CD4-positive, alpha-beta memory T cell (primary cell): ENCODE measurements around the gene ANKRD40. TPM values are rescaled to one million over a fixed set of nuclear protein-coding genes. Genes with fewer than 3 reads are reported as not detected.

Experiments used
- CTCF ChIA-PET: fragments of 350-600 bp; sonication (Branson Sonifier 250); formaldehyde crosslinking; loops from one replicate; lab custom pipeline; 2021; ENCODE audit warnings: inconsistent platforms; ENCODE audit not compliant: partially characterized antibody; lab: Charles Lee
- POLR2A ChIA-PET: fragments of 350-600 bp; sonication (Branson Sonifier 250); formaldehyde crosslinking; loops from one replicate; lab custom pipeline; 2021; ENCODE audit not compliant: partially characterized antibody; lab: Charles Lee
- DNase-seq, 5 donors: peaks; one replicate each; pipeline versions ENCODE4 v3.0.0 to v3.0.0-alpha.2; 2020 to 2022; ENCODE audit warnings: mixed read lengths in 1 of 5
- H3K27ac ChIP-seq: one replicate; pipeline ENCODE4 v1.7.0; 2013; ENCODE audit warnings: low read depth, low read length
- H3K27me3 ChIP-seq: 2 replicates; pipeline ENCODE4 v1.7.0; 2013; ENCODE audit warnings: mild to moderate bottlenecking, low read length, moderate library complexity; ENCODE audit not compliant: insufficient read depth
- H3K36me3 ChIP-seq: 2 replicates; pipeline ENCODE4 v1.7.0; 2013; ENCODE audit warnings: mild to moderate bottlenecking, low read length, moderate library complexity; ENCODE audit not compliant: insufficient read depth
- H3K4me1 ChIP-seq: 2 replicates; pipeline ENCODE4 v1.7.0; 2013; ENCODE audit warnings: mild to moderate bottlenecking, low read length, moderate library complexity; ENCODE audit not compliant: insufficient read depth
- H3K4me3 ChIP-seq, 2 donors: one replicate each; pipeline ENCODE4 v1.7.0; 2013; ENCODE audit warnings: low read length in 2 of 2, mild to moderate bottlenecking in 1 of 2
- H3K9me3 ChIP-seq, 2 donors: one replicate each; pipeline ENCODE4 v1.7.0; 2013; ENCODE audit warnings: low read length in 2 of 2, control low read depth in 1 of 2; ENCODE audit not compliant: control insufficient read depth in 1 of 2
- H3K27ac Mint-ChIP-seq, 7 donors: one replicate each; pipeline ENCODE4 v1.8.0; 2020 to 2021; ENCODE audit warnings: mixed read lengths in 7 of 7, mild to moderate bottlenecking in 6 of 7, inconsistent platforms in 3 of 7, moderate library complexity in 3 of 7
- H3K27me3 Mint-ChIP-seq, 2 donors: one replicate each; pipeline ENCODE4 v1.8.0; 2020 to 2021; ENCODE audit warnings: mixed read lengths in 2 of 2
- H3K36me3 Mint-ChIP-seq, 2 donors: one replicate each; pipeline ENCODE4 v1.8.0; 2020 to 2021; ENCODE audit warnings: mixed read lengths in 2 of 2, inconsistent platforms in 1 of 2, mild to moderate bottlenecking in 1 of 2
- H3K4me1 Mint-ChIP-seq, 4 donors: one replicate each; pipeline ENCODE4 v1.8.0; 2020 to 2021; ENCODE audit warnings: mixed read lengths in 4 of 4, mild to moderate bottlenecking in 1 of 4
- H3K4me3 Mint-ChIP-seq, 8 donors: one replicate each; pipeline ENCODE4 v1.8.0; 2020 to 2021; ENCODE audit warnings: mixed read lengths in 8 of 8, mild to moderate bottlenecking in 7 of 8, moderate library complexity in 6 of 8, inconsistent platforms in 3 of 8
- H3K9me3 Mint-ChIP-seq, 8 donors: one replicate each; pipeline ENCODE4 v1.8.0; 2020 to 2021; ENCODE audit warnings: mixed read lengths in 8 of 8, mild to moderate bottlenecking in 5 of 8, inconsistent platforms in 3 of 8, moderate library complexity in 1 of 8
- intact Hi-C: fragments of 100-400 bp; cut with micrococcal nuclease; formaldehyde crosslinking; loops from one replicate; pipeline ENCODE4 v1.15.1; 2023
- polyA plus RNA-seq, 2 donors: library from polyadenylated mRNA; unstranded; fragments of 300-500 nt; fragmentation: Illumina TruSeq; gene quantifications; one replicate each; pipeline ENCODE4 v1.2.3, GENCODE V29; 2021
- total RNA-seq, 2 experiments: library from RNA; stranded (reverse); gene quantifications; one replicate each; pipeline ENCODE4 v1.2.3, GENCODE V29; 2021

The ANKRD40 gene
- total and polyA plus RNA-seq, 4 experiments from 2014 or later: 2.1 to 39.3 (median 21.2) TPM

DNA sequence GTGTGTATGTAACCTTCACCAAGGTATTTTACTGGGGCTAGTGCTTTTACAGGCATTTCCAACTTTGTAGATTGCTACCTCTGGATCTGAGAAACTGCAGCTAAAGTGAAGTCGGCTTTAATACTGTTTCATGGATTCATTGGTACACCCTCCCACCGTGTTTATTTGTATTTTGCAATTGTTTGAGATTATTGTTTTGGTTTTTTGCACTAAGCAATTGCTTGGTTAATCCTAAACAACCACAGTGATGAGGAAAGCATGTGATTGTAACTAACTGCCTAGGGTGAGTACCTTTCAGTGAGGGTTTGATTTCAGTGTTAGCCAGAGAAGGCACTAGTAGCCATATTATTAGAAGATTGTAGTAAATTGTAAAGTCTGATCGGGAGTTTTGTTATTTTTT, 15.0 kb upstream of the ANKRD40 start:
- no peak for DNase-seq

DNA sequence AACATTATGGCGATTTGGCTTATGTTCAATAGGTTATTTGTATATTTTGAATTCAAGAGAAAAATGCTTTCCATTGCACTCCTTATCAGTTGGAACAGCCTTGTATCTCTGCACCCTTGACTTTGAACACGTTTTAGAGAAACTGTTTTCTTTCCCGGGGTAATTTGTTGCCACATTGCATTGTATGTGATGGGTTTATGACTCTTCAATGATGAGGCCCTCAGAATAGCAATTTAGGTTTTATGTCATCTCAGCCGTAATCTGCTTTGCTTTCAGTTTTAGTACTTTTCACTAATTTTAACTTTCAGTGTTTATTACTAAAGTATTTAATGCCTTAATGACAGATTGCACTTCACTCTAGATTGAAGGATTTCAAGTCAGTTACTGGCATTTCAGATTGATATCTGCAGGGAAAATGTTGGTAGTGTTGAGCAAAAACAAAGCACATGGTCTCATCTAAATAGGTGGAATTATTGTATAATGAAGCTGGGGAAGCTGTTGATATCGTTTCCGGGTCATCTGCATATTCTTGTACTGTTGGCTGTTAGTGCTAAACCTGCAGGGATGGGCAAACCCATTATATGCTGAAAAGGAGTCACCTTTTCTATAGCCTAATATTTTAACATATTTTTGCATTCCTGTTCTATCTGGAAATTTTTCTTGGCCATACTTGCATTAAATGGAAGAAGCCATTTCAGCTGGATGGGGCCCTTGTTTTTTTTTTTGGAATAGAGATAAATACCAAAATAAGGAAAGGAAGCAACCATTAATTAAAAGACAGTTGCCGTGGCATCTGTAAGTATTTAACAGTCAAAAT, 13.7 kb upstream of the ANKRD40 start:
- Histone ChIP-seq H3K4me1 (peaks cover 63% of the 10 kb centered on the region), H3K27ac (peak overlapping the region; percentile 97), H3K9me3 (no peaks in the 10 kb centered on the region), H3K36me3 (no peaks in the 10 kb centered on the region), H3K27me3 (no peaks in the 10 kb centered on the region), H3K4me3 (peak overlapping the region; percentile 55 to 100)
- POLR2A ChIA-PET: interaction anchor here (1.7 to 6.6 kb wide), 2 partner anchors 14 to 145 kb away, joined by 5 to 116 read pairs; partner anchors contain the start of genes ANKRD40 and TOB1
- intact Hi-C loops: no loop called here
- no peaks in the 10 kb centered on the region for H3K27me3 Mint-ChIP-seq
- CTCF ChIA-PET: interaction anchor here (0.7 to 0.8 kb wide), 2 partner anchors 25 to 81 kb away, joined by 3 to 4 read pairs; no protein-coding TSS in a partner anchor
- H3K27ac Mint-ChIP-seq: peak overlapping the region; percentile 78 to 99 (median 99)
- H3K4me3 Mint-ChIP-seq: peak overlapping the region; percentile 86 to 99 (median 98)
- H3K9me3 Mint-ChIP-seq: no peaks in the 10 kb centered on the region
- H3K4me1 Mint-ChIP-seq: peaks cover 23 to 58% (median 41%) of the 10 kb centered on the region in 4 donors
- peaks cover 0 to 21% of the 10 kb centered on the region in 2 donors for H3K36me3 Mint-ChIP-seq
- peak in 4 of 5 donors; percentile 39 to 45 (median 42) for DNase-seq

More for the DNA sequence above, 15.0 kb upstream of the ANKRD40 start:
- Mint-ChIP-seq H3K4me1 (peaks cover 32 to 71% (median 52%) of the 10 kb centered on the region in 4 donors), H3K27ac (peak overlapping the region in 4 of 7 donors; percentile 19 to 77 (median 54)), H3K9me3 (no peaks in the 10 kb centered on the region), H3K4me3 (peak overlapping the region; percentile 21 to 99 (median 62)), H3K27me3 (no peaks in the 10 kb centered on the region), H3K36me3 (peaks cover 8 to 26% of the 10 kb centered on the region in 2 donors)
- no peaks in the 10 kb centered on the region for H3K27me3 ChIP-seq
- no peak overlapping the region for H3K4me3 ChIP-seq
- CTCF ChIA-PET: no interaction called here
- H3K36me3 ChIP-seq: no peaks in the 10 kb centered on the region
- H3K4me1 ChIP-seq: peaks cover 76% of the 10 kb centered on the region
- no peak overlapping the region for H3K27ac ChIP-seq
- intact Hi-C loops: no loop called here
- POLR2A ChIA-PET: interaction anchor here (1.2 to 1.7 kb wide), 2 partner anchors 16 to 143 kb away, joined by 3 to 5 read pairs; partner anchors contain the start of gene TOB1
- no peaks in the 10 kb centered on the region for H3K9me3 ChIP-seq

DNA sequence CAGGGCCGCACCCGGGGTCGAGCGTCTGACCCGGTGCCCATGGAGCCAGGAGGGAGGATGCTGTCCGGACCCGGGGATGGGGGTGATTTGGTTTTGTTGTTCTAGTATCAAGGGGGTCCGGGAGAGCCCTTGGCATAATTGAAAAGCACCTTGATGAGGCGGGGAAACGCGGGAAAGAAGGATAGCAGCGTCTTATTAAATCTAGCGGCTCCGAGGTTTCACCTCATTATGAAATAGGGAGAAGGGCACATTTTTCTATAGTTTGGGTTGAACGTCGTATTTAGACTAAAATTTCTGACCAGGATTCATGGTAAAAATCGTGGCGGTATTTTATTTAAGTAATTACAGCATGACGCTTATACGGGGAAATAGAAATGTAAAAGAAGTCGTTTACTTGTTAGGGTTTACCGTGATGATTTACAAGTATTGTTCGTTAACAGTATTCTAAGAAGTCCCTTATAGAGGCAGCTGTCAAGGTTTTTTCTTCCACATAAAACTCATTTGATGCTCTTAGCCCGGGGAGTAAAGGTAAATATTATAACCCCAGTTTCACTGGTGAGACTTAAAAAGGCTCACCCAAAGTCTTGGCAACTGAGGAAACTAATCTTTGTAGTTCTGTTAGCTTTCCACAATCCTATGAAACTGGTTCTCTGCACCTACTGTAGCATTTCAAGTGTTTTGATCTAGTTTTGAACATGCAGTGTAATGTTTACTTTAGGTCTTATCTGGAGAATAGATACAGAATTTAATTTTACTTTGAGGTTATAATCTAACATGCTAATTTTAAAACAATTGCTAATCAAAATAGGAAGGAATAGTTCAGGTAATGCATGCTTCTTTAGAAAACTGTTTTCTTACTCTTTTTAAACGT, 12.4 kb upstream of the ANKRD40 start:
- Mint-ChIP-seq H3K27ac (peak overlapping the region; percentile 78 to 99 (median 99)), H3K36me3 (peaks cover 0 to 21% of the 10 kb centered on the region in 2 donors), H3K4me3 (peak overlapping the region; percentile 86 to 99 (median 98)), H3K4me1 (peaks cover 19 to 51% (median 35%) of the 10 kb centered on the region in 4 donors), H3K9me3 (no peaks in the 10 kb centered on the region), H3K27me3 (no peaks in the 10 kb centered on the region)
- Histone ChIP-seq H3K27me3 (no peaks in the 10 kb centered on the region), H3K36me3 (no peaks in the 10 kb centered on the region), H3K4me1 (peaks cover 50% of the 10 kb centered on the region), H3K27ac (peak overlapping the region; percentile 97), H3K9me3 (no peaks in the 10 kb centered on the region), H3K4me3 (peak overlapping the region; percentile 55 to 100)
- ChIA-PET CTCF (no interaction called here), POLR2A (interaction anchor here (0.5 to 6.6 kb wide), 11 partner anchors 10 to 931 kb away, joined by 3 to 116 read pairs (median 4); partner anchors contain the start of genes ANKRD40, CACNA1G, KAT7 and TOB1)
- intact Hi-C loops: loop anchor here (1.0 kb wide), 1 partner anchor 13 kb away; the partner anchor contains the start of gene ANKRD40
- DNase-seq: no peak

DNA sequence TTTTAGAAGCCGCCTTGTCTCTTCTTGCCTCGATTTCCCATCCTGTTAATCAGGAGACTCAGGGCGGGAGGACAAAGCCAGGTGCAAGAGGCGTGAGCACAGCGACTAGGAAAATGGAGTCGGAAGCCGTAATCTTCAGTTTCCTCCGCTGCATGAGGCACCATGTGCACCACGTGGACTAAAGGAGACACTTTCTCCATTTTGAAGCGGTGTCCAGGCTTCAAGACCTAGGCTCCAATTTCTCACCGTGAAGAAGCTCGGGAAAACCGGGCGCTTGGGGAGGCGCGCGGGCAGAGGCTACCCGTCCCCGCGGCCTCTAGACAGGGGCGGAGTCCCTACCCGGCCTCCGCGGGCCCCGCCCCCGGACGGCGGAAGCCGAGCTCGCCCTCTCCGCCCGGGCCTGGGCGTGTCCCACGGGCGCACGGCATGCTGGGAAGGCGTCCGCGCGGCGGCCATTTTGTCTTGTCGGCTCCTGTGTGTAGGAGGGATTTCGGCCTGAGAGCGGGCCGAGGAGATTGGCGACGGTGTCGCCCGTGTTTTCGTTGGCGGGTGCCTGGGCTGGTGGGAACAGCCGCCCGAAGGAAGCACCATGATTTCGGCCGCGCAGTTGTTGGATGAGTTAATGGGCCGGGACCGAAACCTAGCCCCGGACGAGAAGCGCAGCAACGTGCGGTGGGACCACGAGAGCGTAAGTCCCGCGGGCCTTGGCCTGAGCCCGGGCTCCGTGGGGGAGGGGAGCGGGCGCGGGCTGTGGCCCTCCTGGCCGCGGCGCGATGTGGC, 11.6 kb upstream of the ANKRD40 start, which contains the start of gene LUC7L3:
Gene LUC7L3 (plus strand): TSS at position 460 of the 780 bp plus-strand sequence. CDS start 130 bp downstream, at position 590.
- no peaks in the 10 kb centered on the region for H3K36me3 ChIP-seq
- POLR2A ChIA-PET: interaction anchor here (0.5 to 6.6 kb wide), 13 partner anchors 8 to 931 kb away, joined by 3 to 116 read pairs (median 3); partner anchors contain the start of genes ANKRD40, CACNA1G, KAT7 and NME2
- peaks cover 0 to 21% of the 10 kb centered on the region in 2 donors for H3K36me3 Mint-ChIP-seq

DNA sequence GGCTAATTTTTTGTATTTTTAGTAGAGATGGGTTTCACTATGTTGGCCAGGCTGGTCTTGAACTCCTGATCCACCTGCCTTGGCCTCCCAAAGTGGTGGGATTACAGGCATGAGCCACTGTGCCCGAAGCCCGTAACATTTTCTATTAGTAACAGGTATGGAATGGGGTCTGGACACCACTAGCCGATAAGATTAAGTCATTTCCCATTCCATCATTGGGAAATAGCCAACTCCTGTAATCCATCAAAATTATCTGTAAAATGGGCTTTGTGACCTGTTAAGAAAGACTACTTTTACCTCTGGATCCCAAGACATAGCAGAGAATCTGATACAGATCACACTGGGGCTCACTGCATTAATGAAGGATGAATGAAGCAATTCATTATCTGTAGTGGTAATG, 7.8 kb upstream of the ANKRD40 start:
- Mint-ChIP-seq H3K36me3 (peaks cover 0 to 10% of the 10 kb centered on the region in 2 donors), H3K4me3 (no peak overlapping the region), H3K27ac (peak overlapping the region in 1 of 7 donors; percentile 13), H3K27me3 (no peaks in the 10 kb centered on the region), H3K4me1 (peaks cover 0 to 9% (median 7%) of the 10 kb centered on the region in 4 donors), H3K9me3 (no peaks in the 10 kb centered on the region)
- H3K27ac ChIP-seq: no peak overlapping the region
- intact Hi-C loops: no loop called here
- no peaks in the 10 kb centered on the region for H3K36me3 ChIP-seq
- no peaks in the 10 kb centered on the region for H3K27me3 ChIP-seq
- POLR2A ChIA-PET: interaction anchor here (6.6 kb wide), 1 partner anchor 8 kb away, joined by 116 read pairs; the partner anchor contains the start of gene ANKRD40
- no peaks in the 10 kb centered on the region for H3K9me3 ChIP-seq
- no peak for DNase-seq
- CTCF ChIA-PET: no interaction called here
- H3K4me3 ChIP-seq: no peak overlapping the region
- peaks cover 5% of the 10 kb centered on the region for H3K4me1 ChIP-seq

More for the DNA sequence above, 11.6 kb upstream of the ANKRD40 start, which contains the start of gene LUC7L3:
- Mint-ChIP-seq H3K4me3 (peak within 1 kb of the TSS; percentile 86 to 99 (median 98)), H3K4me1 (peaks cover 17 to 44% (median 32%) of the 10 kb centered on the region in 4 donors), H3K27ac (peak within 1 kb of the TSS; percentile 78 to 99 (median 99)), H3K27me3 (no peaks in the 10 kb centered on the region), H3K9me3 (no peaks in the 10 kb centered on the region)
- Histone ChIP-seq H3K4me1 (peaks cover 42% of the 10 kb centered on the region), H3K9me3 (no peaks in the 10 kb centered on the region), H3K4me3 (peak within 1 kb of the TSS; percentile 55 to 100), H3K27ac (peak within 1 kb of the TSS; percentile 97), H3K27me3 (no peaks in the 10 kb centered on the region)
- intact Hi-C loops: loop anchor here (1.0 kb wide), 1 partner anchor 12 kb away; the partner anchor contains the start of gene ANKRD40
- DNase-seq: peak; percentile 91 to 96 (median 93)
- CTCF ChIA-PET: interaction anchor here (0.7 to 0.9 kb wide), 2 partner anchors 14 to 218 kb away, joined by 3 read pairs; no protein-coding TSS in a partner anchor

DNA sequence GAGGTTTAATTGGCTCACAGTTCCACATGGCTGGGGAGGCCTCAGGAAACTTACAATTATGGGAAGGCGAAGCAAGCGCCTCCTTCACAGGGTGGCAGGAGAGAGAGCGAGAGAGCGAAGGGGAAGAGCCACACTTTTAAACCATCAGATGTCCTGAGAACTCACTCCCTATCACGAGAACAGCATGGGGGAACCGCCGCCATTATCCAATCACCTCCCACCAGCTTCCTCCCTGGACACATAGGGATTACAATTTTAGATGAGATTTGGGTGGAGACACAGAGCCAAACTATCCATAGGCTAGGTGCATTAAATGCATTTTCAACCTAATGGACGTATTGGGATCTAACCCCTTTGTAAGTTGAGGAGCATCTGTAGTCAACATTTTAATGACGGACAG, 4.9 kb upstream of the ANKRD40 start:
- Mint-ChIP-seq H3K9me3 (no peaks in the 10 kb centered on the region), H3K4me1 (peaks cover 14 to 26% (median 18%) of the 10 kb centered on the region in 4 donors), H3K27ac (no peak overlapping the region), H3K4me3 (no peak overlapping the region), H3K27me3 (no peaks in the 10 kb centered on the region), H3K36me3 (peaks cover 0 to 3% of the 10 kb centered on the region in 2 donors)
- no peak overlapping the region for H3K4me3 ChIP-seq
- no peaks in the 10 kb centered on the region for H3K36me3 ChIP-seq
- intact Hi-C loops: no loop called here
- peaks cover 18% of the 10 kb centered on the region for H3K4me1 ChIP-seq
- DNase-seq: no peak
- H3K27me3 ChIP-seq: no peaks in the 10 kb centered on the region
- ChIA-PET CTCF (no interaction called here), POLR2A (no interaction called here)
- no peak overlapping the region for H3K27ac ChIP-seq
- no peaks in the 10 kb centered on the region for H3K9me3 ChIP-seq
